CD1c-positive myeloid dendritic cell (primary cell): ENCODE results near the gene TMEM61.

Experiments used
- DNase-seq: peaks from one replicate; pipeline ENCODE4 v3.0.0-alpha.2; 2016; ENCODE audit errors: extremely low spot score

The TMEM61 gene

DNA sequence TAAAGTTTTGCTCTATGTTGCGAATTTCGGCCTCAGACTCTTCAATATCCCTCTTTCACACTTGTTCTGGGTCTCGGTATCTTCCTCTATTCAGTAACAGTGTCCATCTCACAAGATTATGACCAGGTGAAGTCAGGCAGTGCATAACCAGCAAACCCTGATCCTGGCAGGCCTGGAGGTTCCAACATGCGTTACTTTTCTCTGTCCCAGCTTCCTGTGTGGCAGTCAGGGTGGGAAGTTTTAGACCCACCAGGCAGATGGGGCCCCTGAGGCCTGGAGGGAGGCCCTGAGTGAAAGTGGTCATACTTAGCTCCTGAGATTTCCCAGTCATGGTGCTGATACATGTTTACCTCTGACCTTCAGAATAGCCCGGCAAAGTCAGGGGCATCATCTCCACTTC, 5.1 kb downstream of the TMEM61 start:
- no peak for DNase-seq

GRCh38 chr1:54986025-54986424, 5.6 kb downstream of the TMEM61 start:
- DNase-seq = no peak

DNA sequence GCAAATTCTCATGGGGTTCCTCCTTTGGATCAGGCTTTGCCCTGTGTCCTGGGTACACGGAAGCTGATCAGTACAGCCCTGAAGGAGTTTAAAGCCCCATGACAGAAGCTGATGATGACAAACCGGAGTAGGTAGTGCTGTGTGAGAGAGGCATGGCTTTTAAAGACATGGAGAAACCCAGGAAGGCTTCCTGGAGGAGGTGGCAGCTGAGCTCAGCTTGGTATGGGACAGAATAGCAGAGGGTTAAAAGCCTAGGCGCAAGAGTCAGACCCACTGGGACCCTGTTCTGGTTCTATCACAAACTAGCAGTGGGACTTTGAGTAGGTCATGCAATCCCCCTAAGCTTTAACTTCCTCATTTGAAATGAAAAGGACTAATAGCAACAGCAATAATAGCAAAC, 6.1 kb downstream of the TMEM61 start:
- no peak for DNase-seq

- no peak for DNase-seq
These were observed 7.0 kb downstream of the TMEM61 start for GRCh38 chr1:54987427-54987826.

DNA sequence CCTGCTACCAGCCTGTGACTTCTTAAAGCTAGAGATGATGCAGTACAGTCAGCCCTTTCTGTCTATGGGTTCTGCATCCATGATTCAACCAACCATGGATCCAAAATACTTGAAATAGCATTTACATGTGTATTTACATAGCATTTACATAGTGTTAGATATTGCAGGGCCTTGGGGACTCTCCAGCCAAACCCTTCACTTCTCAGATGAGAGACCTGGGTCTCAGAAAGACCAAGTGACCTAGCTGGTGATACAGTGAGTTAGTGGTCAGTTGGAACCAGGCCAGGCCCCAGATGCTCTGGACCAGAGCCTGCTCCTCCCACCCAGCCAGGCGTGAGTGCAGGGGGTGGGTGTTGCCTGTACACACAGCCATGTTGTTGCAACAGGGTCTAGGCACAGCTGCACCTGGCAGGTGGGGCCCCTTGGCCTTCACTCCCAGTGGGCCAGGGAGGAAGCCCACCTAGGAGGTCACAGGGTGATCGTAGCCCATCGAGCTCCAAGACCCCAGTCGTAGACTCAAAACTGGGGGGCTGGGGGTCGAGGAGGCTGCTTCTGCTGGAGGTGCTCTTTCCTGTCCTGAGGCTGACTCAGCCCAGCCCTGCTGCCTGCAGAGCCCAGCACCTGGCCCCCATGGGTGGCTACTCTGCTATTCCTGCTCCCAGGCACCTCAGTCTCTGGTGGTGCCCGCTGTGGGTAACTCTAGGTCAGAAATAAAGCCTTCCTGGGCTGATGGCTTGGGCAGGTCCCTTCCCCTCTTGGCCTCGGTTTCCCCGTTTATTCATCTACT, 7.7 kb downstream of the TMEM61 start:
- no peak for DNase-seq

GRCh38 chr1:54988975-54989374, 8.5 kb downstream of the TMEM61 start:
- DNase-seq = no peak

DNA sequence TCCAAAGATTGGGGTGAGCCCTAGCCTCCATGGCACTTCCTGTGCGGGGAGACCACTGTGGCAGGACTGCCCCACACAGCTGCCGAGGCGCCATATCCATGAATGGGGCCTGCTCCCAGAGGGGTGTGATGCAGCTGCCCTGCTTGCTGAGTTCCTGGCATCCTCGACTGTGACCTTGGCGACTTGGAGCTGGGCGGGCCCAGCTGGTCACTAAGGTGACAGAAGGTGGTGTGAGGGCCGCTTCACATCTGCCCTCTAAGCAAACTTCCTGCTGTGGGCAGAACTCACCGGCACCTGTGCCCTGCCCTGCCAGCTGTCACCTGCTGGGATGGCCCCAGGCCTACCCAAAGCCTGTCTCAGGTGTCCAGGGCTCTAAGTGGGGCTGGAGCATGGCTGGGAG, 9.0 kb downstream of the TMEM61 start:
- no peak for DNase-seq

DNA sequence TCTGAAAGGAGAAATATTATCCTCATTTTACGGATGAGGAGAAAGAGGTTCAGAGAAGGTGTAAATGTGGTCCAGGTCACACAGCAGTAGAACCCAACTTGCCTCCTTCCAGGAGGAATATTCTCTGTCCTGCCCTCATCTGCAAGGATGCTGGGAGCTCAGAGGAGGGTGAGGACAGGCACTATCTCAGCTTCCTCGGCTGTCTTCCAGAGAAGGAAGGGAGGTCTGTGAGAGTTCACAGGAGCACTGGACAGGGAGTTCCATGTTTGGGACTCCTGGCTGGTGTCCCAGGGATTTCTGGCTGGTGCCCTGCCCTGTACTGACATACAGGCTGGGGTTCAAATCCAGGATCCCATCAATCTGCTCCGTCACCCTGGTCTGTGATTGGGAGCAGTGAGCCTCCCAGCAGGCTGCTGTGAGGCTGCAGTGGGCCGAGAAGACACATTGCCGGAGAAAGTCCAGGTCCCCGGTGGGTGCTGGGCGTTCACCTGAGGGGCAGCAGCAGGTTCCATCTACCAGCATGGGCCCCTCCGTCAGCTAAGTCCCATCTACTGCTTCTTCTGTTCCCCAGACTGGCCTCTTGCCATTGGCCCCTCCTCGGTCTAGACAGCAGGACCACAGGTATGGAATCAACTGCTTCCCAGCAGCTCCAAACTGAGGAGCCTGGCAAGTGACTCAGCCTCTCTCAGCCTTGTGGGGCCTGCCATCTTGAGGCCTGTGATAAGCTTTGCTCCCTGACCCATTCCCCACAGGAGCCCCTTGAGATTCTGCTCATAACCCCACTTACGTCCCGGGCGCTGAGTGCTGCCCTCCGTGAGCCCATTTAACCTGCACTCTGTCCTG, 9.8 kb downstream of the TMEM61 start:
- DNase-seq = no peak

GRCh38 chr1:54990916-54991315, 10.5 kb downstream of the TMEM61 start:
- no peak for DNase-seq

- no peak for DNase-seq
These were observed 11.5 kb downstream of the TMEM61 start for GRCh38 chr1:54991939-54992338.

- no peak for DNase-seq
These were observed 12.7 kb downstream of the TMEM61 start for GRCh38 chr1:54993140-54993539.

DNA sequence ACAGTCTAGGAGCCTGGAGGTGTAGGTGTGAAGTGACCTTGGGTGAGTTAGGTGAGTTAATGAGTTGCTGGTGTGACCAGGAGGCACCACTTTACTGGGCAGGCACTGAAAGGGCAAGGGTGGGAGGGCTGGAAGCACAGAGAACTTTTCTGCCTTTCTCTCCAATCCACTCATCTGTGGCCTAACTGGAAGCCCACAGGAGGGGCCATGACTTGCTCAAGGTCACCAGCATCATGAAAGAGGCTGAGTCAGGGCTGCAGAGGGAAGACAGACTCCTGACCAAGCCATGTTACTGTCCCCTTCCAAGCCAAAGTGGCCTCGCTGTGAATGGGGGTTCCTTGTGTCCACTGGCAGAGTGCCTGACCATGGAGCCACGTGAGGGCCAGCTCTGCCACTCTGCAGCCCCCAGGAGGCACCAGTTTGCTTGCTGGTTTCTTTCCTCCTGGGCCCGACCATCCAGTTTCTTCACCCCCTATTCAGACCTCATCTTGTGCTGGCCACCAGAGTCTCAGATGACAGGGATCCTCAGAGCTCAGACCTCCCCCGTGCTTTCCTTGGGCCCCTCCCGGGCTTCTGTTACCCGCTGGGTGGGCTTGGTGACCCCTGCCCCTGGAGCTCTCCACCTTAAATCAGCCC, 14.0 kb downstream of the TMEM61 start:
- no peak for DNase-seq

DNA sequence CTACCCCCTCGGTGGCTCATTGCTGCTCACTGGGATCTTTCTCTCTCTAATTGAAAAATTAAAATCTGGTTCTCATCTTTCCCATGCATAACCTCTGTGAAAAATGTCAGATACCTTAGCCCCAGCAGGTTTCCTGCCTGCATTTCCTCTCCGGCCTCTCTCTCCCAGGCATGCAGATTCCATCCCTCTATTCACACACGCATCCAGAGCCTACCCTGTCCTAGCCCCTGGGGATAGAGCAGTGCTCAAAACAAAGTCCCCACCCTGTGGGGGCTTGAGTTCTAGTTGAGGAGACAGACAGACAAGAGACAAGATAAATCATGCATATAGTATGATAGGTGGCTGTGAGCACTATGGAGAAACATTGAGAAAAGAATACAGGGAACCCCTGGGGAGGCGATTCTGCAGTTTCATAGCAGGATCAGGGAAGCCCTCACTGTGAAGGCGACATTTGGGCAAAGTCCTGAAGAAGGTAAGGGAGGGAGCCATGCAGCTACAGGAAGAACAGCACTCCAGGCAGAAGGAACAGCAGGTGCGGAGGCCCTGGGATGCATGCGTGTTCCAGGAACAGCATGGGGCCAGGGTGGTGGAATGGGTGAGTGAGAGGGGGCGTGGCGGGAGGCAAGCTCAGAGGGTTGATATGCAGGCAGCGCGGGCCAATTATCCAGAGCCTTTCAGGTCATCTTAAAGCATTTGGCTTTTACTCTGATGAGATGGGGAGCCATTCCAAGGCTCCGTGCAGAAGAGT, 14.8 kb downstream of the TMEM61 start:
- no peak for DNase-seq

DNA sequence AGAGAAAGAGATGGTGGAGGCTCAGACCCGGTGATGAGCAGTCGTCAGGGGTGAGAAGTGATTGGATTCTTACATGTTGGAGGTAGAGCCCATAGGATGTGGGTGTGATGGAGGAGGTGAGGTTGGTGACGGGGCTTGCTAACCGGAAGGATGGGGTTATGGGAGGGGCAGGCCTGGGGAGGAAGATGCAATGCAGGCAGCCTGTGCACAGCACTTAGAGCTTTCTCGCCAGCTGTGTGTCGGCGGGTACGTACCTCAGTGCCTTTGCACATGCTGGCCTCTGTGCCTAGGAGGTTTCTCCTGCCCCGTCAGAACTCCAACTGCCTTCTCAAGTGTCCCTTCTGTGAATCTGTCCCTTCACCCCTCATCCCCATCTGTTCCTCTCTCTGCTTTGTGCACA, 15.4 kb downstream of the TMEM61 start:
- DNase-seq = no peak

DNA sequence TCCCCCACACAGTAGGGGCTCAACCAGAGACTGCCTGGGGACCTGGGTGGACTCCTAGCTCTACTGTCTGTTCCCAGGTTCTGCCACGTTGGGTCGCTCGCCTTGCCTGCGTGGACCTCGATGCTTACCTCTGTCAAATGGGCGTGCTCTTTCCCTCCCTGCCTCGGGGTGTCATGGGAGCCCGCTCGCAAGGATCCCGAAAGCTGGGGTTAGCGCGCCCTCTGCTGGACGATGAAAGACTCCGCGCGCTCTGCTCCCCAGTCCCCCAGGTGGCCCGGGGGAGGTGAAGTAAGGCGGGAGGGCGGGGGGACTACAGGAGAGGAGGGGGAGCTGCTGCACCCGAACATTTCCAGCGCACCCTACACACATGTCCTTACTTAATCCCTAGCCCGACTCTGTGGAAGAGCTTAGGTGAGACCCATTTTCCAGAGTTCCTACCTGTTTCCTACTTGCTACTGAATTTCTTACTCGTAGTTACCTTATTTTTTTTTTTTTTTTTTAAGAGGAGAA, 16.0 kb downstream of the TMEM61 start:
- peak; percentile 84 for DNase-seq

- no peak for DNase-seq
These were observed 16.7 kb downstream of the TMEM61 start for GRCh38 chr1:54996869-54997710.

GRCh38 chr1:54997711-54997986, 17.2 kb downstream of the TMEM61 start:
- DNase-seq = no peak

GRCh38 chr1:54998100-54998499, 17.7 kb downstream of the TMEM61 start:
- DNase-seq = no peak

GRCh38 chr1:54998677-54999076, 18.2 kb downstream of the TMEM61 start, which contains the start of gene BSND:
Gene BSND (plus strand): TSS chr1:54998933. CDS start chr1:54999187, 254 bp downstream.
- no peak for DNase-seq

DNA sequence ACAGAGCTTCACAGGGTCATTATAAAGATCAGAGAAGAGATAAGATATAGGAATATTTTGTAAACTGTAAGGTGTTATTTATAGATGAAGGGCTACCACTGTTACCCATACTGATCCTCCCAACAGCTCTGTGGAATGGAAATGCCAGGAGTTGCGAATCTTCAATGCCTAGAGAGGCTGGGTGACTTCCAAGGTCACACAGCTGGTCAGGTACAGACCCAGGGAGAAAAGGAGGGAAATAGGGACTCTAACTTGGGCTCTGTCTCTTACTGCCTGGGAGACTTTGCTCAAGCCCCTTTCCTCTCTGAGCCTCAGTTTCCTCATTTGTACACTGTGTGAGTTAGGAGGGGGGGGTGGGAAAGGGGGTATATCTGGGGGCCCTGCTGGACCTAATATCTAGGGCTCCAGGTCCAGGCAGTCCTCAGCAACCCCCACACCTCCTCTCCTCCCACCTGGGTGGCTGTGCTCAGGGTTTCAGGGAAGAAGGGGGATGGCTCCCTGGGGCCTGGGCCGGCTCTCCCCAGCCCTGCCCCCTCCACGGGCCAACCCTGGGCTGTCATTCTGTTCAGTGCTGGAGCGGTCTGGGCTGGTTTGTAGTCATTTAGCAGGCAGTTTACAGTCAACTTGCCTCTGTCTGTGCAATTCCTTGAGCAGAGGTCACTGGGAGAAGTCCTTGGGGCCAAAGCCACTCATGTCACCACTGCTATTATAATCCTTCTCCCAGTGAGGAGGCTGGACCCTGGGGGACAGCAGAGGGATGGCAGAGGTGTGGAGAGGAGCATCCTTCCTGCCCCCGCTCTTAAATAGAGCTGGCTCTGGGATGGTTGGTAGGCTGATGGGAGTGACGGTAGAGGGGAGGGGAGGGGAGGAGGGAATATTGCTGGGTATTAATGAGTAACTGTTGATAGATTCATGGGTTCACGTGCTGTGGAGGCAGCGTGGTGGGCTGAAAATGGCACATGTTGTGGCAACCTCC, 20.0 kb downstream of the TMEM61 start:
- DNase-seq = no peak
